Erythroblast (primary cell): ENCODE data around the gene LRBA.

Source experiments
- GATA1 ChIP-seq: IDR thresholded peaks from 2 replicates; pipeline ENCODE4 v1.6.1; 2011; ENCODE audit warnings: low read depth, mild to moderate bottlenecking, control low read depth, low read length, moderate library complexity
- POLR2A ChIP-seq: IDR thresholded peaks from 2 replicates; pipeline ENCODE4 v1.6.1; 2011; ENCODE audit warnings: mild to moderate bottlenecking, low read length

DNA sequence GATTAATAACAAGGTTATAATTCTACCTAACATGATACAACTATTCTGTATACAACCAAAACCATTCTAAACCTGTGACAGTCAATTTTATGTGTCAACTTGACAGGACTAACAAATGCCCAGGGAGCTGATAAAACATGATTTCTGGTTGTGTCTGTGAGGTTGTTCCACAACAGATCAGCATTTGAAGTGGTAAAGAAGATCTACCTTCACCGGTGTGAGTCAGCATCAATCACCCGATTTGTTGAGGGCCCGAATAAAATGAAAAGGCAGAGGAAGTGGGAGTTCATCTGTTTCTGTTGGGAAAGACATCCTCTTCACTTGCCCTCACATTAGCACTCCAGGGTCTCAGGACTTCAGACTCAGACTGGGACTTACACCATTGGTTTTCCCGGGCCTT is 245.2 kb downstream of the LRBA start:
- TF ChIP-seq POLR2A (no peak), GATA1 (no peak)
